B cell (primary cell): ENCODE results near the gene LZTR1. TPM values are rescaled to one million over a fixed set of nuclear protein-coding genes. Genes with fewer than 3 reads are reported as not detected.

Experiments
- ATAC-seq: fragments of 200-7000 bp; cut with Tn5 transposase; one replicate; pipeline ENCODE4 v1.10.0; 2021; ENCODE audit warnings: low read depth, mild to moderate bottlenecking, moderate number of reproducible peaks, moderate library complexity
- CTCF ChIA-PET: fragments of 350-600 bp; sonication (Branson Sonifier 250); formaldehyde crosslinking; loops from one replicate; lab custom pipeline; 2021; ENCODE audit warnings: antibody characterized with exemption, inconsistent platforms; lab: Charles Lee
- POLR2A ChIA-PET: fragments of 350-600 bp; sonication (Branson Sonifier 250); formaldehyde crosslinking; loops from one replicate; lab custom pipeline; 2021; ENCODE audit warnings: antibody characterized with exemption; lab: Charles Lee
- DNase-seq: peaks from one replicate; pipeline ENCODE4 v3.0.0; 2013
- H2AFZ ChIP-seq: 2 replicates; pipeline ENCODE4 v1.6.1; 2012; ENCODE audit warnings: mild to moderate bottlenecking, low read depth, low read length; ENCODE audit not compliant: insufficient read depth, poor library complexity, severe bottlenecking
- H3K27ac ChIP-seq, 2 donors: 1 replicate in 1 of 2; 2 replicates in 1 of 2; pipeline ENCODE4 v1.5.1; 2012 to 2013; ENCODE audit warnings: low read length in 2 of 2, mild to moderate bottlenecking in 2 of 2, moderate library complexity in 1 of 2
- H3K27me3 ChIP-seq, 4 experiments: fragments of 200-600 bp in 1 of 4; sonication (generic) in 1 of 4; replicated peaks in 1 of 4; 1 replicate in 2 of 4; 2 replicates in 2 of 4; pipeline versions ENCODE4 v1.6.1 to v1.7.0; 2013 to 2016; ENCODE audit warnings: low read length in 3 of 4, mild to moderate bottlenecking in 2 of 4, mixed read lengths in 1 of 4, moderate library complexity in 1 of 4; ENCODE audit not compliant: insufficient read depth in 4 of 4, control insufficient read depth in 3 of 4; ENCODE audit errors: control extremely low read depth in 1 of 4
- H3K36me3 ChIP-seq, 2 experiments: replicated peaks in 1 of 2; 1 replicate in 1 of 2; 2 replicates in 1 of 2; pipeline versions ENCODE4 v1.6.1 to v1.7.1; 2013; ENCODE audit warnings: low read length in 1 of 2; ENCODE audit not compliant: insufficient read depth in 2 of 2, control insufficient read depth in 1 of 2; ENCODE audit errors: control extremely low read depth in 1 of 2, extremely low read depth in 1 of 2
- H3K4me1 ChIP-seq, 2 donors: fragments of 200-600 bp in 1 of 2; sonication (generic) in 1 of 2; 1 replicate in 1 of 2; 2 replicates in 1 of 2; pipeline versions ENCODE4 v1.5.1 to v1.6.1; 2013 to 2017; ENCODE audit warnings: low read length in 2 of 2; ENCODE audit not compliant: control insufficient read depth in 2 of 2, insufficient read depth in 2 of 2
- H3K4me2 ChIP-seq: replicated peaks from 2 replicates; pipeline ENCODE3; 2012; ENCODE audit warnings: mild to moderate bottlenecking, low read depth, low read length; ENCODE audit not compliant: poor library complexity, severe bottlenecking
- H3K4me3 ChIP-seq, 5 experiments: fragments of 200-600 bp in 1 of 5; sonication (generic) in 1 of 5; 1 replicate in 3 of 5; 2 replicates in 2 of 5; pipeline versions ENCODE4 v1.5.1 to v1.7.0; 2011 to 2016; ENCODE audit warnings: low read length in 4 of 5, mild to moderate bottlenecking in 4 of 5, low read depth in 2 of 5, control low read depth in 1 of 5, moderate library complexity in 1 of 5; ENCODE audit not compliant: insufficient read depth in 1 of 5; ENCODE audit errors: control extremely low read depth in 1 of 5, extremely low read depth in 1 of 5
- H3K79me2 ChIP-seq: fragments of 200-600 bp; sonication (generic); one replicate; pipeline ENCODE4 v1.6.0; 2016; ENCODE audit warnings: low read length; ENCODE audit not compliant: control insufficient read depth, insufficient read depth
- H3K9ac ChIP-seq: fragments of 200-600 bp; sonication (generic); 2 replicates; pipeline ENCODE4 v1.6.1; 2017; ENCODE audit warnings: mild to moderate bottlenecking, low read length, moderate library complexity
- H3K9me3 ChIP-seq, 3 donors: one replicate each; pipeline versions ENCODE4 v1.6.1 to v1.7.1; 2013; ENCODE audit warnings: low read length in 2 of 3; ENCODE audit not compliant: control insufficient read depth in 2 of 3, insufficient read depth in 1 of 3; ENCODE audit errors: control extremely low read depth in 1 of 3
- H4K20me1 ChIP-seq: 2 replicates; pipeline ENCODE4 v1.6.0; 2012; ENCODE audit warnings: mild to moderate bottlenecking, low read length; ENCODE audit not compliant: insufficient read depth, control insufficient read depth, poor library complexity, severe bottlenecking
- H3K27ac Mint-ChIP-seq: one replicate; pipeline ENCODE4 v1.8.0; 2021; ENCODE audit warnings: mixed read lengths
- H3K27me3 Mint-ChIP-seq: one replicate; pipeline ENCODE4 v1.8.0; 2021; ENCODE audit warnings: mixed read lengths
- H3K4me1 Mint-ChIP-seq: one replicate; pipeline ENCODE4 v1.8.0; 2021; ENCODE audit warnings: mixed read lengths
- H3K4me3 Mint-ChIP-seq: one replicate; pipeline ENCODE4 v1.8.0; 2021; ENCODE audit warnings: mixed read lengths
- H3K9me3 Mint-ChIP-seq: one replicate; pipeline ENCODE4 v1.8.0; 2022; ENCODE audit warnings: mixed read lengths; ENCODE audit not compliant: insufficient read depth
- EZH2 ChIP-seq: IDR thresholded peaks from 2 replicates; pipeline ENCODE4 v1.6.1; 2012; ENCODE audit warnings: borderline replicate concordance, low read depth, mild to moderate bottlenecking, moderate library complexity, low read length; ENCODE audit not compliant: insufficient read depth, poor library complexity, severe bottlenecking
- WGBS: methylation state at CpG from one replicate; pipeline ENCODE4 v1.1.5; 2013; ENCODE audit warnings: missing lambda C conversion rate; ENCODE audit not compliant: insufficient coverage; 5-methylcytosine and 5-hydroxymethylcytosine counted together
- intact Hi-C: fragments of 100-400 bp; cut with micrococcal nuclease; formaldehyde crosslinking; loops from one replicate; pipeline ENCODE4 v1.10.0; 2022
- polyA plus RNA-seq: library from polyadenylated mRNA; depleted of rRNA; stranded (reverse); fragments of >200 nt; gene quantifications from 2 replicates; pipeline ENCODE4 v1.2.3, GENCODE V29; 2012
- total RNA-seq, 2 donors: library from RNA; stranded (reverse); fragments of 120-200 nt in 1 of 2; gene quantifications; 1 replicate in 1 of 2; 2 replicates in 1 of 2; pipeline versions ENCODE4 v1.2.3 to v1.2.4, GENCODE V29; 2013 to 2022
- TF ChIP-seq, protein P1 (sequence below): fragments of 200-600 bp; IDR thresholded peaks from one replicate; pipeline ENCODE4 v1.8.0; 2022; ENCODE audit warnings: antibody characterized with exemption, mild to moderate bottlenecking

The LZTR1 gene
- total and polyA plus RNA-seq, 2 donors (not counting 1 experiment from before 2014, with no cell fraction given), result 75.7 to 94.8 TPM

- H2AFZ ChIP-seq, result no peak overlapping the region
- no peak overlapping the region for H3K4me2 ChIP-seq
- no peak overlapping the region for H3K27ac ChIP-seq
- Mint-ChIP-seq H3K4me1 (peaks cover 30% of the 10 kb centered on the region), H3K27ac (peak overlapping the region; percentile 76), H3K4me3 (no peak overlapping the region), H3K27me3 (no peaks in the 10 kb centered on the region), H3K9me3 (no peaks in the 10 kb centered on the region)
- WGBS, result 79% methylated on average over 6 of the region's 7 CpGs
- POLR2A ChIA-PET, result no interaction called here
- no peak for TF ChIP-seq EZH2
- TF ChIP-seq, protein P1, sequence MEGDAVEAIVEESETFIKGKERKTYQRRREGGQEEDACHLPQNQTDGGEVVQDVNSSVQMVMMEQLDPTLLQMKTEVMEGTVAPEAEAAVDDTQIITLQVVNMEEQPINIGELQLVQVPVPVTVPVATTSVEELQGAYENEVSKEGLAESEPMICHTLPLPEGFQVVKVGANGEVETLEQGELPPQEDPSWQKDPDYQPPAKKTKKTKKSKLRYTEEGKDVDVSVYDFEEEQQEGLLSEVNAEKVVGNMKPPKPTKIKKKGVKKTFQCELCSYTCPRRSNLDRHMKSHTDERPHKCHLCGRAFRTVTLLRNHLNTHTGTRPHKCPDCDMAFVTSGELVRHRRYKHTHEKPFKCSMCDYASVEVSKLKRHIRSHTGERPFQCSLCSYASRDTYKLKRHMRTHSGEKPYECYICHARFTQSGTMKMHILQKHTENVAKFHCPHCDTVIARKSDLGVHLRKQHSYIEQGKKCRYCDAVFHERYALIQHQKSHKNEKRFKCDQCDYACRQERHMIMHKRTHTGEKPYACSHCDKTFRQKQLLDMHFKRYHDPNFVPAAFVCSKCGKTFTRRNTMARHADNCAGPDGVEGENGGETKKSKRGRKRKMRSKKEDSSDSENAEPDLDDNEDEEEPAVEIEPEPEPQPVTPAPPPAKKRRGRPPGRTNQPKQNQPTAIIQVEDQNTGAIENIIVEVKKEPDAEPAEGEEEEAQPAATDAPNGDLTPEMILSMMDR, result no peak
- no peaks in the 10 kb centered on the region for H3K27me3 ChIP-seq
- CTCF ChIA-PET, result no interaction called here
- peaks cover 24% of the 10 kb centered on the region for H4K20me1 ChIP-seq
- peaks cover 0 to 5% (median 0%) of the 10 kb centered on the region in 3 donors for H3K9me3 ChIP-seq
- intact Hi-C loops, result no loop called here
- H3K4me3 ChIP-seq, result no peak overlapping the region
- DNase-seq (no peak), ATAC-seq (no peak)
- H3K36me3 ChIP-seq, result peaks cover 0 to 24% of the 10 kb centered on the region in 2 experiments
- H3K79me2 ChIP-seq, result peaks cover 18% of the 10 kb centered on the region
- H3K4me1 ChIP-seq, result peaks cover 24 to 31% of the 10 kb centered on the region in 2 donors
- no peak overlapping the region for H3K9ac ChIP-seq
These were observed 16.6 kb downstream of the LZTR1 start for GRCh38 chr22:20998411-20999336.
